Measurements from ENCODE around the gene LLGL2.

DNA sequence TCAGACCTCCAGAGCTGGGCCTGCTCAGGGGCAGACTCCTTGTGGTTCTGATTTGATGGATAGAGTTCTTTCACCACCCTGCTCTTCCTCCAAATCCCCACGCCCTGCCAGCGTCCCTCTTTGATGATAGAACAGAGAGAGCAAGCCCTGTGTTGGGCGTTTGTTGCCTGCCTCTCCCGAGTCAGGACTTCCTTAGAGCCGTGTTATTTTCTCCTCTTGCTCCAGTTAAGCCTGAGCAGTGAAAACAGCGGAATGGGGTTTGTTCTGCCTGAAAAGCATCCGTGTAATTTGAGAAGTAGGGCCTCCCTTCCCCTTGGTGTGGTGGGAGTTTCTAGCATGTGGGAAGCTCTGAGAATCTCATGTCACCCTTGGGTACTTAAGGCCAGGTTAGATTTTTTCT lies 47.0 kb upstream of the LLGL2 start:
- TF ChIP-seq, protein P1, sequence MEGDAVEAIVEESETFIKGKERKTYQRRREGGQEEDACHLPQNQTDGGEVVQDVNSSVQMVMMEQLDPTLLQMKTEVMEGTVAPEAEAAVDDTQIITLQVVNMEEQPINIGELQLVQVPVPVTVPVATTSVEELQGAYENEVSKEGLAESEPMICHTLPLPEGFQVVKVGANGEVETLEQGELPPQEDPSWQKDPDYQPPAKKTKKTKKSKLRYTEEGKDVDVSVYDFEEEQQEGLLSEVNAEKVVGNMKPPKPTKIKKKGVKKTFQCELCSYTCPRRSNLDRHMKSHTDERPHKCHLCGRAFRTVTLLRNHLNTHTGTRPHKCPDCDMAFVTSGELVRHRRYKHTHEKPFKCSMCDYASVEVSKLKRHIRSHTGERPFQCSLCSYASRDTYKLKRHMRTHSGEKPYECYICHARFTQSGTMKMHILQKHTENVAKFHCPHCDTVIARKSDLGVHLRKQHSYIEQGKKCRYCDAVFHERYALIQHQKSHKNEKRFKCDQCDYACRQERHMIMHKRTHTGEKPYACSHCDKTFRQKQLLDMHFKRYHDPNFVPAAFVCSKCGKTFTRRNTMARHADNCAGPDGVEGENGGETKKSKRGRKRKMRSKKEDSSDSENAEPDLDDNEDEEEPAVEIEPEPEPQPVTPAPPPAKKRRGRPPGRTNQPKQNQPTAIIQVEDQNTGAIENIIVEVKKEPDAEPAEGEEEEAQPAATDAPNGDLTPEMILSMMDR (IDR thresholded peaks at IDR 0.05 in 8 of 11, conservative IDR thresholded peaks at IDR 0.05 in 3 of 11), result no peak
- TF ChIP-seq POLR2AphosphoS5 (IDR thresholded peaks at IDR 0.05) (no peak), POLR2A (IDR thresholded peaks at IDR 0.05) (no peak)
